ENCODE measurements around the gene MRPL20.

- TF ChIP-seq CTCF (IDR thresholded peaks at IDR 0.05) (no peak), POLR2A (IDR thresholded peaks at IDR 0.05) (no peak)
Measured at GRCh38 chr1:1406101-1406820, 832 bp downstream of the MRPL20 start.

All from body of pancreas (tissue), 4 donors.